Esophagus muscularis mucosa (tissue), 4 donors: Measurements from ENCODE around the gene A3GALT2.

Experiments used
- CTCF ChIP-seq, 3 experiments: fragments of 200-600 bp in 2 of 3; fragments of 450-650 bp in 1 of 3; sonication (generic) in 2 of 3; IDR thresholded peaks; one replicate each; pipeline ENCODE4 v1.5.1; 2017 to 2019; ENCODE audit warnings: antibody characterized with exemption in 3 of 3, mild to moderate bottlenecking in 2 of 3, moderate library complexity in 1 of 3
- EP300 ChIP-seq: sonication (generic); formaldehyde crosslinking; IDR thresholded peaks from one replicate; pipeline ENCODE4 v1.6.1; 2017; ENCODE audit warnings: antibody characterized with exemption
- POLR2A ChIP-seq: fragments of 450-650 bp; IDR thresholded peaks from one replicate; pipeline ENCODE4 v1.6.1; 2017; ENCODE audit warnings: antibody characterized with exemption, moderate library complexity, mild to moderate bottlenecking, low read depth

- TF ChIP-seq POLR2A (no peak), CTCF (IDR thresholded peaks at IDR 0.05) (no peak), EP300 (no peak)
Measured at GRCh38 chr1:33276573-33277298, 44.2 kb downstream of the A3GALT2 start.
